ENCODE measurements around the gene TRERF1. TPM values are rescaled to one million over a fixed set of nuclear protein-coding genes. Genes with fewer than 3 reads are reported as not detected.

Gene TRERF1
- total RNA-seq, 4 donors from 2014 or later: 3.3 to 16.3 (median 7.2) TPM

DNA sequence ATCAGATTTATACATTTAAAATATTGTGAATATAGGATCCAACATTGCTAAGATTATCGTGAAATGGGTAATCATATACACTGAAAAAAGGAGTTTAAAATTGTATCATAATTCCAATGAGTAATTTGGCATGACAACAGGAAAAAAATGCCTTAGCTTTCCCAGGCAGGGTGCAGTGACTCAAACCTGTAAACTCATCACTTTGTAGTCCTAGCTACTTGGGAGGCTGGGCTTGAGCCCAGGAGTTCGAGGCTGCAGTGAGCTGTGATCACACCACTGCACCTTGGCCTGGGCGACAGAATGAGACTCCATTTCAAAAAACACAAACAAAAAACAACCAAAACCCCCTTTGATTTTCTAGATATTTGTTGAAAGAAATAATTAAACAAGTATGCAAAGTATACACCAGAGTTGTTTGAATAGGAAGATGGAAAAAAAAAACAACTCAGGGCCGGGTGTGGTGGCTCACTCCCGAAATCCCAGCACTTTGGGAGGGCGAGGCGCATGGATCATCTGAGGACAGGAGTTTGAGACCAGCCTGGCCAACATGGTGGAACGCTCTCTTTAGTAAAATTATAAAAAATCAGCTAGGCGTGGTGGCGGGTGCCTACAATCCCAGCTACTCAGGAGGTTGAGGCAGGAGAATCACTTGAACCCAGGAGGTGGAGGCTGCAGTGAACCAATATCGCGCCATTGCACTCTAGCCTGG, 98.7 kb downstream of the TRERF1 start:
- Histone ChIP-seq H3K4me3 (no peak overlapping the region), H3K27ac (no peak overlapping the region), H3K27me3 (no peaks in the 10 kb centered on the region), H3K9me3 (no peaks in the 10 kb centered on the region), H3K4me1 (no peaks in the 10 kb centered on the region), H3K36me3 (no peaks in the 10 kb centered on the region)
- no peak for DNase-seq
- intact Hi-C loops (cut with DNase I; ENCODE audit: low total_unique reads): no loop called here
- no peak for TF ChIP-seq POLR2A (IDR thresholded peaks at IDR 0.05)
- TF ChIP-seq, protein P1, sequence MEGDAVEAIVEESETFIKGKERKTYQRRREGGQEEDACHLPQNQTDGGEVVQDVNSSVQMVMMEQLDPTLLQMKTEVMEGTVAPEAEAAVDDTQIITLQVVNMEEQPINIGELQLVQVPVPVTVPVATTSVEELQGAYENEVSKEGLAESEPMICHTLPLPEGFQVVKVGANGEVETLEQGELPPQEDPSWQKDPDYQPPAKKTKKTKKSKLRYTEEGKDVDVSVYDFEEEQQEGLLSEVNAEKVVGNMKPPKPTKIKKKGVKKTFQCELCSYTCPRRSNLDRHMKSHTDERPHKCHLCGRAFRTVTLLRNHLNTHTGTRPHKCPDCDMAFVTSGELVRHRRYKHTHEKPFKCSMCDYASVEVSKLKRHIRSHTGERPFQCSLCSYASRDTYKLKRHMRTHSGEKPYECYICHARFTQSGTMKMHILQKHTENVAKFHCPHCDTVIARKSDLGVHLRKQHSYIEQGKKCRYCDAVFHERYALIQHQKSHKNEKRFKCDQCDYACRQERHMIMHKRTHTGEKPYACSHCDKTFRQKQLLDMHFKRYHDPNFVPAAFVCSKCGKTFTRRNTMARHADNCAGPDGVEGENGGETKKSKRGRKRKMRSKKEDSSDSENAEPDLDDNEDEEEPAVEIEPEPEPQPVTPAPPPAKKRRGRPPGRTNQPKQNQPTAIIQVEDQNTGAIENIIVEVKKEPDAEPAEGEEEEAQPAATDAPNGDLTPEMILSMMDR (IDR thresholded peaks at IDR 0.05): no peak

DNA sequence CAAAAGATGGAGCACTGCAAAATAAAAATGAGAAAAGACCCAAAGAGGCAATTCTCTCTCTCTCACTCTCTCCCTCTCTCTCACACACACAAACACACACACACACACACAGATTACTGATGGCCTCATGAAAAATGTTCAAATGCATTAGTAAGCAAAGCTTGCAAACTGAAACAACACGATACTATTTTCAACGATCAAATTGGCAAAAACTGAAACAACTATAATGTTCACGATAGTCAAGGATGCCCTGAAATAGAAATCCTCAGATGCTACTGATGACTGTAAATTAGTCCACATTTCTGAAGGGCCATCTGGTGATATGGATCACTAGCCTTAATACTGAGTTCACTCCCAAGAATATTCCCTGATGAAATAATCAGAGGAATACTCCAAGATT, 100.8 kb downstream of the TRERF1 start:
- no peaks in the 10 kb centered on the region for H3K27me3 ChIP-seq
- H3K4me1 ChIP-seq: no peaks in the 10 kb centered on the region
- no peak for TF ChIP-seq POLR2A (IDR thresholded peaks at IDR 0.05)
- TF ChIP-seq, protein P1 (IDR thresholded peaks at IDR 0.05): no peak
- intact Hi-C loops (cut with DNase I; ENCODE audit: low total_unique reads): no loop called here
- no peaks in the 10 kb centered on the region for H3K36me3 ChIP-seq
- no peaks in the 10 kb centered on the region for H3K9me3 ChIP-seq
- DNase-seq: no peak
- H3K27ac ChIP-seq: no peak overlapping the region
- no peak overlapping the region for H3K4me3 ChIP-seq

DNA sequence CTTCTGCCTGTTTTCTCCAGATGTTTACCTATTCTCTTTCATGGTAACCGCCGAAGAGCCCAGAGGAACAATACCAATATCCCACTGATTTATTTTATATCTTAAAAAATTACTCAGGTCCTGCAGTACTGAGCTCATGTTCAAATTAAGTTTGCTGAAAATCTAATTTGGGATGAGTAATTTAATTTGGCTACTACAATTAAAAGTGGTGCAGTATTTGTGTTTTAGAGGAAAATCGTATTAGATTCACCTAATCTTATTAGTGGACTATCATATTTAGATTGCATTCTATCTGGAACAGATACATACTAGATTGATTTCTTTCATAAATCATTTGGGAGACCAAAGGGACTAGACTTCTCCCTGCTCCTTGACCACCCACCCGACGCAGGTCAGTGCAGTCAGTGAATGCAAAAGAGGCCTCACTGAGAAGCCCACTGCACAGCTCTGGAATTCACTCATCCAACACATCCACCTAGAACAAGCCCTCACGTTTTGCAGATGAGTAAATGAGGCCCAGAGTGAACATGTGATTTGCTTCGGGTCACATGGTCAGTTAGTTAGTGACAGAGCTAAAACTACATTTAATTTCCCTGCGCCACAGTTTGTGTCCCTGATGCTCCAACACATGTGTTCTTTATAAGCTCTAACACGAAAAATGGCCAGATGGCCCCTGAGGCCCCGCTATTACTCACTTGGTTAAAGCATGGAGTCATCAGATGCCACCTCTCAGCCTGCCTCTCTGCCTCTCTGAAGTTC, 101.8 kb downstream of the TRERF1 start:
- no peak for DNase-seq
- intact Hi-C loops (cut with DNase I; ENCODE audit: low total_unique reads): no loop called here
- Histone ChIP-seq H3K27me3 (no peaks in the 10 kb centered on the region), H3K27ac (no peak overlapping the region), H3K4me3 (no peak overlapping the region), H3K36me3 (no peaks in the 10 kb centered on the region), H3K9me3 (no peaks in the 10 kb centered on the region), H3K4me1 (no peaks in the 10 kb centered on the region)
- TF ChIP-seq, protein P1 (IDR thresholded peaks at IDR 0.05): no peak
- TF ChIP-seq POLR2A (IDR thresholded peaks at IDR 0.05): no peak

DNA sequence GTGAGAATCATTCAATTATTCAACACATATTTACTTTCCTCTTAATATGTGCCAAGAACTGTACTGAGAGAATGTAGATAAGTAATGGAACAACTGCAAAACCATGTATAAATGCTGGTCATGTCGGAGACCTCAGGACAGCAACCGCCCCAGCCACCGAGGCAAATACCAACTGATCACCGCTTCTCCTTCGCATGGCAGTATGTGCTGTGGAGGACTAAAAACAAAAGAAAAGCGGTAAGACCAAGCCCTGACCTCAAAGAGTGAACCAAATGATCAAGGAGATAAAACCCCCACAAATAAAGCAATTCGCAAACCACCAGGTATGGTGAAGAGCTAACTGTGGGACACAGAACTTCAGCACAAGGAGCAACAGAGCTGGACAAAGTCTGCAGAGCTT, 104.3 kb downstream of the TRERF1 start:
- TF ChIP-seq, protein P1 (IDR thresholded peaks at IDR 0.05): no peak
- no peak for TF ChIP-seq POLR2A (IDR thresholded peaks at IDR 0.05)
- no peaks in the 10 kb centered on the region for H3K36me3 ChIP-seq
- H3K4me1 ChIP-seq: no peaks in the 10 kb centered on the region
- no peak overlapping the region for H3K27ac ChIP-seq
- DNase-seq: no peak
- no peak overlapping the region for H3K4me3 ChIP-seq
- H3K27me3 ChIP-seq: no peaks in the 10 kb centered on the region
- no peaks in the 10 kb centered on the region for H3K9me3 ChIP-seq
- intact Hi-C loops (cut with DNase I; ENCODE audit: low total_unique reads): no loop called here

DNA sequence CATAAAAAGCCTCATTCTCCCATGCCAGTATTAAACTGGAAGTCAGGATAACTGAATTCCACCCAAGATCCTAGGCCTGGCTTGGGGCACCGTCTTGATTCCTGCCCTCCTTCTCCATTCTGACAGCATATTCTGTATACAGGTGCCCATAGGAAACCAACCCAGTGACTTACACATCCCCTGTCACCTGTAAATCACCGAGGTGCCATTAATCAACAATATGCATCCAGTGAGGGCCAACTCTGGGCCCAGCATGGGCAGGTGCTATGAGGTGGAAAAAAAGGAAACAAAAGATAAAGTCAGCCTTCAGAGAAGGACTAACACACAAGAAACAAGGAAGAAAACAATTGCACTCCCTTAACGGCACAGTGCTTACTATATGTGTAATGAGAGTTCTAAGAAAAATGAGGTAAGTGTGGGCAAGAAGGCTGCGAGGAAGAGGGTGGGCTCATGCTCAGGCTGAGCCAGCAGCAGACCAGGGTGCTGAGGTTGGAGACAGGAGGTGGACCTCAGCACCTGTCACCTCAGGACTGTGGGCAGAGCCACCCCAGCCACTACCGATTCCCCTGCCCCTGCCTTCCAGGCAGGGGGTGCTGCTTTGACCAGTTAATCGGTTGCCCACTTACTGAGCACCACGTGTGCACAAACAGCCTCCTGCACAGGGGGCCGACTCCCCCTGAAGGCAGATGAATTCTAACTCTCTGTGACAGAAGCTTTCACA, 105.9 kb downstream of the TRERF1 start:
- no peak for DNase-seq
- Histone ChIP-seq H3K9me3 (no peaks in the 10 kb centered on the region), H3K4me1 (no peaks in the 10 kb centered on the region), H3K27ac (no peak overlapping the region), H3K27me3 (no peaks in the 10 kb centered on the region), H3K4me3 (no peak overlapping the region), H3K36me3 (no peaks in the 10 kb centered on the region)
- intact Hi-C loops (cut with DNase I; ENCODE audit: low total_unique reads): no loop called here
- no peak for TF ChIP-seq POLR2A (IDR thresholded peaks at IDR 0.05)
- TF ChIP-seq, protein P1 (IDR thresholded peaks at IDR 0.05): no peak
